Measurements from ENCODE around the gene MUSTN1.

The MUSTN1 gene

DNA sequence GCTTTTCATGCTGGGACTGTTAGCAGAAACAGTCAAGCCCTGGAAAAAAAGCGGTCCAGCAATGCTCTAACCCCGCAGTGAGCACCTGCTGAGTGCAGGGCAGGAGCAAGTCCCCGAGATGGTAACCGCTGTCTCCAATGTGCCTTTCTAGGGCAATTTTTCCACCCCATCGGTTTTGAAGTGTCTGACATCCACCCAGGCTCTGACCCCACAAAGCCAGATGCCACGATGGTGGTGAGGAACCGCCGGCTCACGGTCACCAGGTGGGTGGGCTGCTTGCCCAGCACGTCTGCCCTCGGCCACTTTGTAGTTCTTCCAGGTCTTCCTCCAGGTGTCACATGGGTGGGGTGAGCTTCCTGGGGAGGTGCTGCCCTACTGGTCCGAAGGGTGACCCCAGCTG lies 43.5 kb downstream of the MUSTN1 start:
- no peak overlapping the region for H3K4me3 ChIP-seq (ENCODE audit: control insufficient read depth, low read depth, low read length)
- no peak for DNase-seq (ENCODE audit: low read depth)
- TF ChIP-seq, protein P1, sequence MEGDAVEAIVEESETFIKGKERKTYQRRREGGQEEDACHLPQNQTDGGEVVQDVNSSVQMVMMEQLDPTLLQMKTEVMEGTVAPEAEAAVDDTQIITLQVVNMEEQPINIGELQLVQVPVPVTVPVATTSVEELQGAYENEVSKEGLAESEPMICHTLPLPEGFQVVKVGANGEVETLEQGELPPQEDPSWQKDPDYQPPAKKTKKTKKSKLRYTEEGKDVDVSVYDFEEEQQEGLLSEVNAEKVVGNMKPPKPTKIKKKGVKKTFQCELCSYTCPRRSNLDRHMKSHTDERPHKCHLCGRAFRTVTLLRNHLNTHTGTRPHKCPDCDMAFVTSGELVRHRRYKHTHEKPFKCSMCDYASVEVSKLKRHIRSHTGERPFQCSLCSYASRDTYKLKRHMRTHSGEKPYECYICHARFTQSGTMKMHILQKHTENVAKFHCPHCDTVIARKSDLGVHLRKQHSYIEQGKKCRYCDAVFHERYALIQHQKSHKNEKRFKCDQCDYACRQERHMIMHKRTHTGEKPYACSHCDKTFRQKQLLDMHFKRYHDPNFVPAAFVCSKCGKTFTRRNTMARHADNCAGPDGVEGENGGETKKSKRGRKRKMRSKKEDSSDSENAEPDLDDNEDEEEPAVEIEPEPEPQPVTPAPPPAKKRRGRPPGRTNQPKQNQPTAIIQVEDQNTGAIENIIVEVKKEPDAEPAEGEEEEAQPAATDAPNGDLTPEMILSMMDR (conservative IDR thresholded peaks at IDR 0.05; ENCODE audit: control insufficient read depth, insufficient read depth, low read depth, low read length) = no peak

DNA sequence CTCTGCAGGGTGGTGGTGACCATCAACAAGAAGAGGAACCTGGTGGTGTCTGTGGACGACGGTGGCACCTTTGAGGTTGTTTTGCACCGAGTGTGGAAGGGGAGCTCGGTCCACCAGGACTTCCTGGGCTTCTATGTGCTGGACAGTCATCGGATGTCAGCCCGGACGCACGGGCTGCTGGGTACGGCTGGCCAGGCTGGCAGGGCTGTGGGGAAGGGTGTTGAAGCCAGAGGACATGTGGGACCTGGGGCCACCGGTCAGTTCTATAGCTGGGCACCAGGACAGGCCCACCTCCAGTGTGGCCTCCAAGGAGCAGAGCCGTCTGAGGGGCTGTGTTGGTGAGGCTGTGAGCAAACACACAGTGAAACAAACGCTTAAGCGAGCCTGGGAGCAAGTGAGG lies 44.1 kb downstream of the MUSTN1 start:
- TF ChIP-seq, protein P1 (conservative IDR thresholded peaks at IDR 0.05; ENCODE audit: control insufficient read depth, insufficient read depth, low read depth, low read length) = no peak
- no peak for DNase-seq (ENCODE audit: low read depth)

DNA sequence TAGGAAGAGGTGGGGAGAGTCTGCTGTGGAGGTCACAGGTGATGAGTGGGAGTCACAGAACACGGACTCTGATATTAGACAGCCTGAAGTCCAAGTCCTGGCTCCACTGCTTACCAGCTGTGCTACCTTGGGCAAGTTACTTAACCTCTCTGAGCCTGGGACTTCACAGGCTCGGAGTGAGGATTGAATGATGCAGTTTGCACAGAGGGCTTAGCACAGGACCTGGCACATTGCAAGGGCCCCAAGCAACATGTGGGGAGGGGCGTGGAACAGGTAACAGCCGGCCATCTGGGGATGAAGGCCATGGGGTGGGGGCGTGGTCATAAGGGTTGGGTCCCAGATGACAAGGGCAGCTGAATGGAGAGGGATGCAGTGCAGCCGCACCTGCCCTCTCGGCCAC lies 44.5 kb downstream of the MUSTN1 start:
- DNase-seq (ENCODE audit: low read depth) = no peak
- H3K4me3 ChIP-seq (ENCODE audit: control insufficient read depth, low read depth, low read length) = no peak overlapping the region
- TF ChIP-seq, protein P1 (conservative IDR thresholded peaks at IDR 0.05; ENCODE audit: control insufficient read depth, insufficient read depth, low read depth, low read length) = no peak

More for the DNA sequence above, 44.1 kb downstream of the MUSTN1 start:
- no peak overlapping the region for H3K4me3 ChIP-seq (ENCODE audit: control insufficient read depth, low read depth, low read length)

DNA sequence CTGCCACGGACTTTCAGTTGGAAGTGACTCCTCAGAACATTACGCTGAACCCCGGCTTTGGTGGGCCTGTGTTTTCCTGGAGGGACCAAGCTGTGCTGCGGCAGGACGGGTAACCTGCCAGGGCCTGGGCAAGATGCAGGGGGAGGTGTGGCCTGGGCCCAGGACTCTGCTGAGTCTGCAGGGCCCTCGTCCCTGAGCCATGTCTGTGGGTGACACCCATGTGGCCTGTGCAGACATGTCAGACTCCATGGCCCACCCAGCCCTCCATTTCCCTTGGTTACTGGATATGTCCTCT lies 45.1 kb downstream of the MUSTN1 start:
- TF ChIP-seq, protein P1 (conservative IDR thresholded peaks at IDR 0.05; ENCODE audit: control insufficient read depth, insufficient read depth, low read depth, low read length) = no peak
- H3K4me3 ChIP-seq (ENCODE audit: control insufficient read depth, low read depth, low read length) = no peak overlapping the region
- DNase-seq (ENCODE audit: low read depth) = no peak

DNA sequence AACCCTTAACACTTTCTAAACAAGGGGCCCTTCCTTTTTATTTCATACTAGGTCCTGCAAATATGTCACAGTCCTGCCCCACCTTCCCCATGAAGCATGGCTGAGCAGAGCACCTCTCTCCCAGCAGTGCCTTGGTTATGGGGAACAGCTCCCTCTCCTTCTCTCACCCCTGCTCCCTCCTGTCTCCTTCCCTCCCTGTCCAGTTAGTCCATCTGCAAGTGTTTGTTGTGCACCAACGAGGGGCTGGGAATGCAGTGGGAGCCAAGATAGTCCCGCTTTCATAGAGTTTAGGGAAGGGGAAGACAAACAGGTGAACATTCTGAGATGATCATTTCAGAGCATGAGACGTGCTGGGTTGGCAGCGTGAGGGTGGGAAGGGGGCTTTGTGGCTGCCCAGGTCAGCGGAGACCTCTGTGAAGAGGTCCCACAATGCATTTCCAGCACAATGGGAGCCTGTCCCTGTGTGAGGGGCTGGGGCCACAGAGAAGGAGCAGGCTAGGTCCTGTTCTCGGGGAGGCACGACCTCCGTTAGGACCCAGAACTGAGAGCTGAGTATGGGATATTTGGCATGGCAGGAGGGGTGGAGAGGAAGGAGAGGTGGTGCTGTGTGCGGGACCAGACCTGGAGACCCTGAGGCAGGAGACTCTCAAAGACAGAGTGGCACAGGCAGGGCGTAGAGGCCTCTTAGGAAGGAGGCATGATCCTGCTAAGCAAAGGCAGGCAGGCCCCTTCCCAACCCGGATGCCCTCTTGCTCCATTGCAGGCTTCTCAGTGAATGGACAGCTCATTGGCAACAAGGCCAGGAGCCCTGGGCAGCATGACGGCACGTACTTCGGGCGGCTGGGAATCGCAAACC lies 45.7 kb downstream of the MUSTN1 start:
- TF ChIP-seq, protein P1 (conservative IDR thresholded peaks at IDR 0.05; ENCODE audit: control insufficient read depth, insufficient read depth, low read depth, low read length) = no peak
- H3K4me3 ChIP-seq (ENCODE audit: control insufficient read depth, low read depth, low read length) = no peak overlapping the region
- no peak for DNase-seq (ENCODE audit: low read depth)

DNA sequence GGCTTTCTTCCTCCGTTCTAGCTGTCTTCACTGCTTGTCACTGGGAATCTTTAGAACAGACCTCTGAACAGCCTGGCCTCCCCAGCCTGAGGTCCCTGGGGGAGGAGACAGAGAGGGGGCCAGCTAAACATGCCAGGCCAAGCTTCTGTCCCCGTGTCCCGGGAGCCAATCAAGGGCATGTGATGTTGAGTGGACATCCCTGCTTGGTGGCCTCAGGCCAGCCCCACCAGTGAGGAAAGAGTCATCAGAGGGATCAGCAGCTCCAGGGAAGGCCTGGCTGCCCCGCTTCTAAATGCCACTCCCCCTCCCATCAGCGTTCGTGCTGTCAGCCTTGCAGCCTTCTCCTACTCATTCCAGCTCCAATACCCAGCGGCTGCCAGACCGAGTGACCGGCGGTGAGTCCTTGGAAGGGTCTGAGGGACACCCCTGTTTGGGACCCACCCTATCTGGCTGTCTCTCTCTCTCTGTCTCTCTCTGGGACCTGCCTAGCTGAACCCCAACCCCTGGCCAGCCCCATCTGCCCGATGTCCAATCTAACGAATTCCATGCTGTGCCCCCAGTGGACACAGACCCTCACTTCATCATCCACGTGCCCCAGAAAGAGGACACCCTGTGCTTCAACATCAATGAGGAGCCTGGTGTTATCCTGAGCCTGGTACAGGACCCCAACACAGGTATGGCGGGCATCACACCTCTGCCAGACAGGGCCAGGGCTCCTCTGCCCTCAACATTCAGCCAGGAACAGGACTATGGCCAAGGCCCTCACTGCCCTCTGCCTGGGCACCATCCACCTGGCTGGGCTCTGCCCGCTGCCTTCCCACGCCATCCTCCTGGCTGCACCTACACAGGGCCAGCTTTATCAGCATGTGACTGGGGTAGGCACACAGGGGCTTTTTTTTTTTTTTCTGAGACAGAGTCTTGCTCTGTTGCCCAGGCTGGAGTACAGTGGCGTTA lies 46.9 kb downstream of the MUSTN1 start:
- TF ChIP-seq, protein P1 (conservative IDR thresholded peaks at IDR 0.05; ENCODE audit: control insufficient read depth, insufficient read depth, low read depth, low read length) = no peak
- peak; percentile 16 for DNase-seq (ENCODE audit: low read depth)

More for the DNA sequence above, 46.9 kb downstream of the MUSTN1 start:
- no peak overlapping the region for H3K4me3 ChIP-seq (ENCODE audit: control insufficient read depth, low read depth, low read length)

All from fibroblast of mammary gland (primary cell).